ENCODE results near the gene GABRA5. TPM values are rescaled to one million over a fixed set of nuclear protein-coding genes. Genes with fewer than 3 reads are reported as not detected.

Gene GABRA5
- total RNA-seq, 1 donor from 2014 or later, result 0.54 TPM

GRCh38 chr15:26890988-26891387 lies 24.1 kb downstream of the GABRA5 start:
- Mint-ChIP-seq H3K4me3 (no peak overlapping the region), H3K9me3 (peaks cover 11% of the 10 kb centered on the region), H3K36me3 (ENCODE audit: low read depth) (no peaks in the 10 kb centered on the region), H3K27ac (ENCODE audit: unreplicated experiment) (no peak overlapping the region), H3K4me1 (peaks cover 7% of the 10 kb centered on the region), H3K27me3 (ENCODE audit: low read depth) (peaks cover 20% of the 10 kb centered on the region)
- no peak for TF ChIP-seq CTCF (conservative IDR thresholded peaks at IDR 0.05)
- no peak for DNase-seq (ENCODE audit: low read depth, low spot score)

DNA sequence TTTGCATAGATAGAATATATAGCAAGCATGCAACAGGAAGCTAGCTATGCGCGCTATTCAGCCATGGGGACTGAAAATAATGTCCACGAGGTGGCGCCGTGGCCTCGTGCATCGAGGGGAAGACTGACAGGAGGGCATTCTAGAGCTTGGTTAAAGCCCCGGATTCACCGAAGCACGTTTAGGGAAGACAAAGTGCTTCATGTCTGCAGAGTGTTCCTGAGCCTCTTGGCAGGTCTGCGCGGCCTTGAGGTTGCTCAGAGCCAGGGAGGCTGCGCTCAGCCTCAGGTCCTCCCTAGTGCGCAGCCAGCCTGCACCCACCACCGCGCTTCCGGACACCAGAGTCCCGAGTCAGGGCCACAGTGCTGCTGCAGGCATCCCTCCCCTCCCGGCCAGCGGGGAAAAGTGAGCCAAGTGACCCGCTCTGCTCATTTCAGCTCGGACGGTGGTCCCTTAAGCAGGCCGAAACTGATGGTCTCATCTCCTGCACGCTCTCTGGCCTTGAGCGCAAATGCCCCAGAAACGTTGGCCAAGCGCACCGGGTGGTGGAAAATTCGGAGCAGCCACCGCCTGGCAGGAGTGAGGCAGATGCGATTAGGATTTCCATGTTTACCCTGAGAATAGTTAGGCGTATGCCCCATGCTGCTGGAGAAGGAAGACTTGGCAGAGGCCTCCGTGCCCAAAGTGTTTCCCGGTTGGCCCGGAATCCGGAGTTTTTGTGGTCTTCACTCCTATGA lies 24.8 kb downstream of the GABRA5 start:
- Mint-ChIP-seq H3K4me1 (peaks cover 7% of the 10 kb centered on the region), H3K9me3 (peaks cover 11% of the 10 kb centered on the region), H3K36me3 (ENCODE audit: low read depth) (no peaks in the 10 kb centered on the region), H3K27me3 (ENCODE audit: low read depth) (peaks cover 16% of the 10 kb centered on the region), H3K27ac (ENCODE audit: unreplicated experiment) (peak overlapping the region; percentile 29), H3K4me3 (no peak overlapping the region)
- peak; percentile 95 for DNase-seq (ENCODE audit: low read depth, low spot score)
- peak; percentile 91 for TF ChIP-seq CTCF (conservative IDR thresholded peaks at IDR 0.05)

DNA sequence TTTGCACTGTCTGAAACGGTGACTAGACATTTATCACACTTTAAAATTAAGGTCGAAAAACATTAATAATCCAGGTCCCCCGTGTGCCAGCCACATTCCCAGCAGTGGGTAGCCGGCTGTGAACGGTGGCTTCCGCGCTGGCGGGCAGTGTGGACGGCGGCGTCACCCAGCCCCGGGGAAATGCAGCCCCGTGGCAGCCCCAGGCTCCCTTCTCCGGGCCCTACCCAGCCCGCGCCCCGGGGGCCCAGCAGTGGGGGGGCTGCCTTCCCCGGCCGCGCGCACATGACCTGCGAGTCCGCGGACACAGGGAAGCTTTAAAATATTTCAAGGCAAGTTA lies 25.3 kb downstream of the GABRA5 start:
- Mint-ChIP-seq H3K4me1 (peaks cover 7% of the 10 kb centered on the region), H3K27ac (ENCODE audit: unreplicated experiment) (no peak overlapping the region), H3K4me3 (no peak overlapping the region), H3K27me3 (ENCODE audit: low read depth) (peaks cover 13% of the 10 kb centered on the region), H3K36me3 (ENCODE audit: low read depth) (no peaks in the 10 kb centered on the region), H3K9me3 (peaks cover 11% of the 10 kb centered on the region)
- TF ChIP-seq CTCF (conservative IDR thresholded peaks at IDR 0.05), result no peak
- no peak for DNase-seq (ENCODE audit: low read depth, low spot score)

- no peak overlapping the region for H3K27ac Mint-ChIP-seq (ENCODE audit: unreplicated experiment)
- peaks cover 11% of the 10 kb centered on the region for H3K9me3 Mint-ChIP-seq
- H3K4me1 Mint-ChIP-seq, result peaks cover 7% of the 10 kb centered on the region
- H3K36me3 Mint-ChIP-seq (ENCODE audit: low read depth), result no peaks in the 10 kb centered on the region
- H3K4me3 Mint-ChIP-seq, result no peak overlapping the region
- no peak for TF ChIP-seq CTCF (conservative IDR thresholded peaks at IDR 0.05)
- DNase-seq (ENCODE audit: low read depth, low spot score), result no peak
- peaks cover 13% of the 10 kb centered on the region for H3K27me3 Mint-ChIP-seq (ENCODE audit: low read depth)
These were observed 25.8 kb downstream of the GABRA5 start for GRCh38 chr15:26892678-26893077.

- Mint-ChIP-seq H3K36me3 (ENCODE audit: low read depth) (no peaks in the 10 kb centered on the region), H3K27me3 (ENCODE audit: low read depth) (peaks cover 6% of the 10 kb centered on the region), H3K9me3 (peaks cover 13% of the 10 kb centered on the region), H3K27ac (ENCODE audit: unreplicated experiment) (no peak overlapping the region), H3K4me1 (peaks cover 7% of the 10 kb centered on the region), H3K4me3 (no peak overlapping the region)
- no peak for TF ChIP-seq CTCF (conservative IDR thresholded peaks at IDR 0.05)
- no peak for DNase-seq (ENCODE audit: low read depth, low spot score)
These were observed 26.6 kb downstream of the GABRA5 start for GRCh38 chr15:26893351-26894065.

Data from neural crest cell (in vitro differentiated cells).